Measurements from ENCODE around the gene SLC6A11.

- TF ChIP-seq CTCF (conservative IDR thresholded peaks at IDR 0.05; ENCODE audit: low read depth, low read length) (no peak), EZH2 (IDR thresholded peaks at IDR 0.05; ENCODE audit: borderline replicate concordance, low read depth, low read length, poor library complexity, severe bottlenecking) (no peak)
These were observed 42.1 kb downstream of the SLC6A11 start for GRCh38 chr3:10858091-10858490.
